GM19193 (cell line): ENCODE data around the gene FLRT2.

ENCODE experiments used
- POLR2A ChIP-seq: IDR thresholded peaks from 4 replicates; pipeline ENCODE4 v1.6.1; 2011; ENCODE audit not compliant: insufficient read depth, insufficient read length; ENCODE audit errors: extremely low read depth

The FLRT2 gene, protein sequence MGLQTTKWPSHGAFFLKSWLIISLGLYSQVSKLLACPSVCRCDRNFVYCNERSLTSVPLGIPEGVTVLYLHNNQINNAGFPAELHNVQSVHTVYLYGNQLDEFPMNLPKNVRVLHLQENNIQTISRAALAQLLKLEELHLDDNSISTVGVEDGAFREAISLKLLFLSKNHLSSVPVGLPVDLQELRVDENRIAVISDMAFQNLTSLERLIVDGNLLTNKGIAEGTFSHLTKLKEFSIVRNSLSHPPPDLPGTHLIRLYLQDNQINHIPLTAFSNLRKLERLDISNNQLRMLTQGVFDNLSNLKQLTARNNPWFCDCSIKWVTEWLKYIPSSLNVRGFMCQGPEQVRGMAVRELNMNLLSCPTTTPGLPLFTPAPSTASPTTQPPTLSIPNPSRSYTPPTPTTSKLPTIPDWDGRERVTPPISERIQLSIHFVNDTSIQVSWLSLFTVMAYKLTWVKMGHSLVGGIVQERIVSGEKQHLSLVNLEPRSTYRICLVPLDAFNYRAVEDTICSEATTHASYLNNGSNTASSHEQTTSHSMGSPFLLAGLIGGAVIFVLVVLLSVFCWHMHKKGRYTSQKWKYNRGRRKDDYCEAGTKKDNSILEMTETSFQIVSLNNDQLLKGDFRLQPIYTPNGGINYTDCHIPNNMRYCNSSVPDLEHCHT

DNA sequence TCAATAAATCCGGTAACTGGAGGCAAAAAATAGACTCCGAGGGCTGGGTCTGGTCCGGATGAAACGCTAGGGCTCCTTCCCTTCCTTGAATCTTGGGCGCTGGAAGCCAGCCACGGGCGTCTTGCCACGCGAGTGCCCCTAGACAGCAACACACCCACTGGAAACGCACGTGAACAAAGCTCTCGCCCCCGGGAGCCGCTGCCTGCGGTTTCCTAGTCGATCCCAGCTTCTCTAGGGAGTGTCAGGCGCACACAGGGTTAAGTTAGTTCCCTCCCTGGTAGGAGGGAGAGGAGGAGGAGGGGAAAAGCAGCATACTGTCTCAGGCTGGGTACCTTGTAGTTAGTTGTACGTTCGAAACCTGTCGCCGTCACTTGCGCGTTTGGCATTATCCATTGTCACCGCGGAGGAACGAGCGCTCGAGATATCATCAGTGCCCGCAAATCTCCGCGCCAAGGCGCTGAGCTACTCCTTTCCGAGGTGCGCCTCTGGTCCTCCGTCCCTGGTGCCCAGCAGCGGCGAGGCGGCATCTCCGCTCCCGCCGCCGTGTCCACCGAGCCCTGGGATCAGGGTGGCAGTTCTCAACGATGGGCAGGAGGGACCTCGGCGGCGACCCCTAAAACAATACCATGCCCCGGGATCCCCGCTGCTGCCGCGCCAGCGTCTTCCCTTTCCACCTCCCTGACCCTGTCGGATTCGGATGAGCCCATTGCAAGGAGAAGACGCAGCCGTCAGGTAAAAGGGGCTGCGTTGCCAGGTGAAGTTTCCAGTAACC is at the start of gene FLRT2:
FLRT2 (plus strand) TSS at position 342 of the 772 bp plus-strand sequence. CDS start 91,371 bp downstream, outside the sequence.
- TF ChIP-seq POLR2A, result no peak

DNA sequence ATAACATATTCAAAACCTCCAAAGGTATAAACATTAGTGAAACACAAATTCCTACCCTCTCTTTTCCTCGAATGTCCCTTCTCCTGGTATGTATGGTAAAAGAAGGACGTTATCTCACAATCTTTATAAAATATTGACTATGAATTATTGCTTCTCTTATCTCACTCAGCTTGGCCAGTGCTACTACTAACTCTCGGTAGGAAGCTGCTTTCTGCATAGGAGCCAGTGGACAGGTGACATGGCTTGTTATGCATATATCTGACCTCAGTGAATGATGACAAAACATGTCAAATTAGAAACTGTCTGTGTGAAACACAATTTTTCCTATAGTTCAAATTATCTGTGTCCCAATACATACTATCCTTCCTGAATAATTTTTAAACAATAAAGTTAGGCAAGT is 48.5 kb upstream of the FLRT2 start:
- TF ChIP-seq POLR2A, result no peak

DNA sequence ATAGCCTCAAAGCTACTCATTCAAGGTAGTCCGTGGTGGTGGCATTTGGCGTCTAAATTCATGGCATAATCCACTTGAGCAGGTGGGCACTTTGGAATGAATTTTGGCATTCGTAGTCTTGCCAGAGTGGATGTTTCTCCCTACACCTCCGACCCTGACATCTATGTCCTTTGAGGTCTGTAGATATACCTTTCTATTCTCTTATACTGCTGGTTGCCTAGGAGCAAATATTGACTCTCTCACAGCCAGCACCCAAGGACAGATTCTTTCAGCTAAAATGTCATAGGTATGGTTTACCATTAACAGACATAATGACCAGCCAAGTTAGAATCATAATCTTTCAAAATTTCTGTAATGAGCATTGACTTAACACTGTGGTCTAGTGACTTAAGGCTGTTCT is 47.4 kb upstream of the FLRT2 start:
- TF ChIP-seq POLR2A, result no peak

DNA sequence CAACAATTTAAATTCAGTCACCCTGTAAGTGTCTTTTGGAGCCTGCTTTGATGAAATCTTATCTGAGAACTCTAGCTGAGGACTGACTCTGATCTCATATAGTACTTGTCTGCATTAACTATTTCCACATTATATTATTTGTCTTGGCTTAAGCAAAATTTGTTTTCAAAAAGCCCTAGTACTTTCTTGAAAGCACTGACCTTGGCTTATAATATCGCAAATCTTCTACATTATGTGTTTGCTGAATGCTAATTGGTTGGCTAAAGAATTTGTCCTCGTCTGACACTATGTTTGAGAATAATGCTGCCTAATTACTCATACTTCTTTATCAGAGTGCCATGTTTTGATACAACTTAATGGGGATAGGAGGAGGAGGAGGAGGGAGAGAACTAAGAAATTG is 46.9 kb upstream of the FLRT2 start:
- no peak for TF ChIP-seq POLR2A

DNA sequence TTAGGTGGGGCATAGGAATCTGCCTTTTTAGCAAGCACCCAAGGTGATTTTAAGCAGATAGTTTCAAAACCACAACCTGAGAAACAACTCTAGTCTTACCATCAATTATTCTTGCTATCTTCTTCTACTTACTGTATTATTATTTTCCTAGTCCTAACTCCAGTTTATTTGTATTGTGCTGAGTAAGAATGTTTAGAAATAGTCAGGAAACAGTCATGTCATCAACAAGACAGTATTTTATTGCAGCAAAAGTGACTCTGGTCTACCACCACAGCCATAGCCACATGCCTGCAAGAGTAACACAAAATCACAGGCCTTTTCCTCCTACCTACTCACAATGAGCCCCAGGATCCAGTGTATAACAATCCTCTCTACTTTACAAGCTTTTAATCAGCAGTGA is 46.3 kb upstream of the FLRT2 start:
- no peak for TF ChIP-seq POLR2A

DNA sequence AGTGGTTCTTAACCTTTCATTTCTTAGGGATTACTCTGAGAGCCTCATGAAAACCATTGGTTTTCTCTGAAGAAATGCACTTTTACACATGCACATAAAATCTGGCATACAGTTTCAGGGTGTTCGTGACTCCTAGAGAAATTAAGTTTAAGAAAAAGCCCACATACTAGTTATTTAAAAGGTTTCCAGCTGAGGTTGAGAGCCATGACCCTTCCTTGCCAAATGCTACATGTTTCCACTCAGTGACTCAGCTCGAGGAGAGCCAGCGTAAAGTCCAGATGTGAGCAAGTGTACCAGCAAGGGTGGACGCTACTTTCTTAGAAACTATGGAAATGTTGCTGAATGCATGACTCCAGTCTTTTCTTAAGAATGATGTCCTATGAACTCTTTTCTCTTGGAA is 42.7 kb upstream of the FLRT2 start:
- TF ChIP-seq POLR2A, result no peak

DNA sequence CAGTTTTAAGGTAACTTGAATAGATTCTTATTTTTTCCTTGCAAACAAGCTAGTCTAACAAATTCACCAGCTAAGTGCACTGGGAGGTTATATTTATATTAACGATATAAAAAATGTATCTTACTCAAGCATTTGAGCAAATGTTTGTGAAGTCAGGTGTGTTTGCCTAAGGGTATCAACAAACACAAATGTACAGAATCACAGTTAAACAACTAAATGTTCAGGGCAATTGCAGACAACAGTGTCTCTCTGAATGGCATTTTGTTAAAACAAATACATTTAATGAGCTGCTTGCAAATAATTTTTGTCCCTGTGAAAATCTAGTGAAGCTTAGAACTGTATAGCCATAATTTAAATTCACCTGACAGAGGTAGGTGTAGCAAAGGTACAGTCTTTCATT is 28.2 kb upstream of the FLRT2 start:
- TF ChIP-seq POLR2A, result no peak

DNA sequence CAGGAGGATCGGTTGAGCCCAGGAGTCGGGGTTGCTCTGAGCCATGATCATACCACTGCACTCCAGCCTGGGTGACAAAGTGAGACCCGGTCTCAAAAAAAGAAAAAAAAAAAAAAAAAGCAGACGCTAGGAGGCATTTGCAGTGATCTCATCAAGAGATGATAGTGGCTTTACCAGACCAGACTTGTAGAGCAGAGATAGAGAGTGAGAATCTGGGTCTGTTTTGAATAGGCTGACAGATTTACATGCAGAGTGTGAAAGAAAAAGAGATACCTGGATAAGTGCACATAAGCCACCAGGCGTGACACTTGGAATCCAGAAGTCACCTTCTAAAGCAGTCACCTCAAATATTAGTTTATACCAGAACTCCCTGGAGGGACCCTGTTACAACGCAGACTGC is 21.1 kb upstream of the FLRT2 start:
- TF ChIP-seq POLR2A, result no peak

DNA sequence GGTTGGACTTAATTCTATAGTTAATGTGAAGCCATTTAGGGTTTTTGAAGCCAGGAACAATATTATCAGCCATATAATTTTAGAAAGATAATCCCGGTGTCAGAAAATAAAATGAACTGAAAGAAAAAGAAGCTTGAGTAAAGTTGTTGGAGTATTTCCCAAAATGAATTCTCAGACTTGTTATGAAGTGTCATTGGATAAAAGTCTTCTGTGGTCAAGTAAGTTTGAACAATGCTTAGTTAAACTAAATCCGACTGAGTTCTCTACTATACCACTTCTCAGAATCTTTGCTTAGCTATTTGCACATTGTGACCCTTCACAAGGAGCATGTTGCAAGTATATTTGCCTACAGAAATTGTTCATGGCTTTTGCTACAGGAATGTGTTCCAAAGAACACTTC is 17.5 kb upstream of the FLRT2 start:
- TF ChIP-seq POLR2A, result no peak

DNA sequence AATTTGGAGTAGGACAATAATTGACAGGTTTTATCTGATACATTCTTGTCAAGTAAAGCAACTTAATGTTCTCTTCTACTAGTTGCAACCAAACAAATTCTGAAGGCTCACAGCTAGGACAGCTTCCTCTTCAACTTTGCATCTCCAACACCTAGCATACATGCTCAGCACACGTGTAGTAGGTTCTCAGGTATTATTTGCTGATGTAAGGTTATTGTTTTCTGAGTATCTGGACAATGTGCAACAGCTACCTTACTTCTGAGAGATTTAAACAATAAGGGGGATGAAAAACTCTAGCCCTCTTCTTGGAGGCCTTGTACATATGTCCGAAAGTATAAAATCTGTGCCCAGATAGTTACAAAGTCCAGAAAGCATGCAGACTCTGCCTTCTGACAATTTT is 15.5 kb upstream of the FLRT2 start:
- no peak for TF ChIP-seq POLR2A

DNA sequence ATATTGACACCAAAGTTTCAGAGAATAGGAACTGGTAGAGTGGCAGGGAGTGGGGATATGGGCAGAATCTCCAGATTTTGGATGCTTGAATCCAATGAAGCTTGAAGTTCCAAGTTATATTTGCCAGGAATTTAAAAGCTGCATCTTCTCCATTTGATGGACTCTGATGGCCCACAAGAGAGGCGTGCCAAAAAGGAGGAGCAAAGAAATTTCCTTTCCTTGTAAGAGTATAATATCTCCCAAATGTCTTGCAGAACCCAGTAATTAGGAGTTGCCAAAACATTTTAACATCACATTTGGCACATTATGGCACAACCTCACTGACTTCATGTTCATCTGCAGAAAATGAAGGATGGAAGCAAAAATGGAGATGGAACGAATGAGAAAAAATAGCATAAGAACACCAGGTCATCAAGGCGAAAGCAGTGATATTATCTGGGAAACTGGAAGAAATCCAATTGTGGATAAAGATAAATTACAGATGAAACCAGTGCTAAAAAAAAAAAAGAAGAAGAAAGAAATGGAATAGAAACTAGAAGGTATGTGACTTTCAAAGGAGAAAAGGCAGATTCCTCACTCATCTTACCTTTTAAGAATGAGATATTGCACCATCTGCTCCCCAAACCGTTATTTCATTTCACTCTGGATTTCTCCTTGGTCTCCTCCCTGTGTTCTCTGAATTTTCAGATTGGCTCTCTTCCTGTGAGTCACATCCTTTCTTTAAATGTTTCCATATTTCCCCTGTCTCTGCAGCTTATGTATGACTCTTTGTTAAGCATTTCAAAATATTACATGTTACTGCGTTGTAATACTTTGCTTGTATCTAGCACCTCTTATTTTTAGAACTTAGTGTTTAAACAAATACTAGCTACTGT is 13.5 kb upstream of the FLRT2 start:
- TF ChIP-seq POLR2A, result no peak

DNA sequence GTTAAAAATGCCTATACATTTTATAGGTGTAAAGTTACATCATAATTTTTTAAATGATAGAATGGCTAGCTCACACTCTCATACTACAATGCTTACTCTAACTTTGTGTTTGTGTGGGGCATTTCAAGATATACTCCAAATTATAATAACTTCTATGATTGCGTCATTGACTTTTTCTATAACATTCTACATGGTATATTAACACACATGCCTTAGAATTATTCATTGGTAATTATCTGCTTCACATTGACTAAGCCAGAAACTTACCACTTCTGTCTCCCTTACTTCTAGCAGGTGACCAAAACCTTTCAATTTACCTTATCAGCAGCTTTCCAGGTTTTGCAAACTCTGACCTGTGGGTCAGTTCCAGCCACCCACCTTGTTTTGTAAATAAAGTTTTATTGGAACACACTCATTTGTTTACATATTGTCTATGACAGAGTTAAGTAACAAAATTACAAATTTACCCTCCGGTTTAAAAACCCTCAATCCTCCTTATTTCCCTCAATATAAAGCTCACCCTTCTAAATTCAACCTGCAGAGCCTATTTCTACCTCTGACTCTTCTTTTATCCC is 12.7 kb upstream of the FLRT2 start:
- TF ChIP-seq POLR2A, result no peak

DNA sequence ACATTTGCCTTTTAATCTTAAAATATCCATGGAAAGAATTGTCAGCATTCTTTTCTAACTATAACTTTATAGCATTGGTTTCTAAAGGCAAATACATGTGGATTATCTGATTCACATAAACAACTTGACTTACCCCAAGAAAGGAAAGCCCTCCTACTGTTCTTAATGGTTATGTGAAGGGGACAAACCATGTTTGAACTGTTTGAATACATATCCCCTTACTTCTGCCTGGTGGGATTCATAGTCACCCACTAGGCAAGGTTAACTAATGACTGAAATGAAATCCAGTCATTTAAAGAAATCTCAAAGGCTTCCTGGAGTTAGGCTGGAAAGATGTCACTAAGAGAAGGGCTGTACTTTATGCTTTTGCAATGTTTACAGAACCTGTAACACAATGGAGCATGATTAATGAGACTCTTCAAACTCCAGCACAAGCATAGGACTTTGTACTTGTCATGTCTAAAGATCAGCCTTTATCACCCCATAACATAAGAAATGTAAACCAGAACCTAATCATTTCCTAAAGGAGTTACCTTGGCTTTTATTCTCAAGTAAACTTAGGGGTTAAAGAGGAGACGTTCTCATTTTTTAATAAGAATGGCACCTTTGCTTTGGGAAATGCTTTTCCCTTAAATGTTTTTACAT is 10.2 kb upstream of the FLRT2 start:
- TF ChIP-seq POLR2A, result no peak

DNA sequence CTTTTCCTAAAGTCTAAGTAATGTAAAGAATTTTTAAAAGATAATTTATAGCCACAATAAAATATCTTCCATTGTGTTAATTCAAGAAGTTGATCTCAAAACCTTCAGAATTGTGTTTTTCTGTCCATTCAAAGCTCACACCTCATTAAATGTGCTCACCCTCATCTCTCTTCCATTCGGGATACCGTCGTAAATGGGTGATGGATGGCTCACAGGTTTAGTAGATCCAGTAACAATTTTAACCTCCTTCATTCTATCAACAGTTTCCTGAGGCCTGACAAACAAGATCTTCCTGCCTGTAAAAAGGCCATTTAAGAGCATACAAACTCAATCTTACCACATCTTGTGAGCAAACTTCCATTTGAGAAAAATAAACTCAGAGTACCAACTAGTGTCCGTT is 9.4 kb upstream of the FLRT2 start:
- TF ChIP-seq POLR2A, result no peak
